GM18505 (cell line): ENCODE data around the gene NUP153.

Experiments used
- ATAC-seq: cut with Tn5 transposase; IDR thresholded peaks from one replicate; pipeline ENCODE4 v1.9.1; 2021; ENCODE audit not compliant: unreplicated experiment
- POLR2A ChIP-seq: IDR thresholded peaks from 4 replicates; pipeline ENCODE4 v1.6.1; 2011; ENCODE audit warnings: borderline replicate concordance; ENCODE audit not compliant: insufficient read depth, insufficient read length; ENCODE audit errors: extremely low read depth

NUP153 gene

DNA sequence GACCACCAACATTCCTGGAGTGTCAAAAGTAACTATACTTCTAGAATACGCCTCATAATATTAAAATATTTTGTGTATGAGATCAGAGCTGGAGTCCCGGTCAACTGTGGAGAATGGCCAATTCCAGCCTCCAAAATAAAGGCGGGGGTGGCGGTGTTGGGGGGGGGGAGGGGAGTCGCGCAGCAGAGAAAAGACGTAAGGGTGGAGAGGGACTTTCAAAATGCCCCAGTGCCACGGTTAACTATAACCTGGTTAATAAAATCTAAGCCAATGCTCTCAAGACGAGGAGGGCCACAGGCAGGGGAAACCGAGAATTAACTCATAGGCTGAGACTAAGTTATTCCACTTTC lies 1.3 kb downstream of the NUP153 start:
- TF ChIP-seq POLR2A, result no peak

DNA sequence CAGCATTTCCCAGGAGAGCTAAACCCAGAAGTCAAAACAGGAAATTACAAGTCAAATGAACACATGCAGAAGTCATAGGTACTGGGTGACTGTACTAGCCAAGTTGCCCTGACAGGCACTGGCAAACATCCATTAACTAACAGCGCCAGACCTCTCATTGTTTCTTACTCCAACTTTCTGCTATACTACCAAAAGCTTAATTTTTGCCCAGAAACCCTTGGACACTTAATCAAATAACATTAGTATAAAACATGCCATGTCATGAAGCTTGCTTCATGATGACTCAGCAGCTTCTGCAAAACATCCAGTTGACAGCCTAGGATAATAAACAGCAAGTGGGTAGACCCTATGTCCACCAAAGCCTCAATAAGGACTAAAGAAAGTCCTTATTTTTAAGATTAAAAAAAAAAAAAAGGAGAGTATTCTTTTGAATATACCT lies 3.5 kb downstream of the NUP153 start:
- ATAC-seq, result no peak
- no peak for TF ChIP-seq POLR2A

More for the DNA sequence above, 1.3 kb downstream of the NUP153 start:
- ATAC-seq, result no peak

DNA sequence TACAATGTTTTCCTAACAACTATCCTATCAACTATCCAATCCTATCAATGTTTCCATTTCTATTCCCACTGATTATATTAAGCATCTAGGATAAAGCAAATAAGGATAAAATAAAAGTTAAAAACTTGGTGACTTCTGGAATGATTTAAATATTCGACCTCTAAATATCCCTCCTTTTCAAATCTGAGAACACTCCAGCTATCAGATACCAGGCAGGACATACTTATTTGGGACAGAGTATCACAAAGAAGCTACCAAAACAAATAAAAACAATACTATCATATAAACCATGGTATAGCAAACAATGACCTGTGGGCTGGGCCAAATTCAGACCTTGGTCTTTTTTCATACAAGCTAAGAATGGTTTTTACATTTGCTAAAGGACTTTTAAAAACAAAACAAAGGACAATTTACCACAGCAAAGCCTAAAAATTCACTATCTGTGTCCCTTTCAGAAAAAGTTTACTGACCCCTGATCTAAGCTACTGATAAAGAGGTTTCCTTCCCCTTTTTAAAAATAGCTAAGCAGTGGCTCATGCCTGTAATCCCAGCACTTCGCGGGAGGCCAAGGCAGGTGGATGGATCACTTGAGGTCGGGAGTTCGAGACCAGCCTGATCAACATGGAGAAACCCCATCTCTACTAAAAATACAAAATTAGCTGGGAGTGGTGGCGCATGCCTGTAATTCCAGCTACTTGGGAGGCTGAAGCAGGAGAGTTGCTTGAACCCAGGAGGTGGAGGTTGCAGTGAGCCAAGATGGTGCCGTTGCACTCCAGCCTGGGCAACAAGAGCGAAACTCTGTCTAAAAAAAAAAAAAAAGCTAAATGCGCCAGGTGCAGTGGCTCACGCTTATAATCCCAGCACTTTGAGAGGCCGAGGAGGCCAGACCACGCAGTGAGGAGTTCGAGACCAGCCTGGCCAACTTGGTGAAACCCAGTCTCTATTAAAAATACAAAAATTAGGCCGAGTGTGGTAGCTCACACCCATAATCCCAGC lies 6.0 kb downstream of the NUP153 start:
- TF ChIP-seq POLR2A, result no peak
- ATAC-seq, result no peak

DNA sequence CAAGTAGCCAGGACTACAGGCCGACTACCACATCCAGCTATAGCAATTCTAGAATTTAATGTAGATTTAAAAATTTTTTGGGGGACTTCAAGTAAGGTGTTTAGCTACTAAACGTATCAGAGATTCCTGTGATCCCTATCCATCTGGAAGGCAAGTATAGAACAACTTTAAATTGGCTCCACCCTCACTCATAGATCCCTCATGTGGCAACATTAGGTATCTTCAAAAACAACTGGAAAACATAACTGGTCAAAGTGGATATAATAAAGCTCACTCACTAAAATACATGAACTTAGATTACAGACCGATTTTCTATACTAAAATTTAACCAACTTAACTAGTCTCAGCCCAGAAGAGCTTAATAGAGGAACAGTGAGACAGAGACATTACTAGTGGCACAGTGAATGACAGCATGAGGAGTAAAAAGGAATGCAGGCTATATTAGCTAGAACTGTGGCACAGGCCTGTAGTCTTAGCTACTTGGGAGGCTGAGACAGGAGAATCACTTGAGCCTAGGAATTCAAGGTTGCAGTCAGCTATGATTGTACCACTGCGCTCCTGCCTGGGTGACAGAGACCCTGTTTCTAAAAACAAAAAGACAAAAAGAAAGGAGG lies 14.7 kb downstream of the NUP153 start:
- ATAC-seq, result no peak
- no peak for TF ChIP-seq POLR2A

DNA sequence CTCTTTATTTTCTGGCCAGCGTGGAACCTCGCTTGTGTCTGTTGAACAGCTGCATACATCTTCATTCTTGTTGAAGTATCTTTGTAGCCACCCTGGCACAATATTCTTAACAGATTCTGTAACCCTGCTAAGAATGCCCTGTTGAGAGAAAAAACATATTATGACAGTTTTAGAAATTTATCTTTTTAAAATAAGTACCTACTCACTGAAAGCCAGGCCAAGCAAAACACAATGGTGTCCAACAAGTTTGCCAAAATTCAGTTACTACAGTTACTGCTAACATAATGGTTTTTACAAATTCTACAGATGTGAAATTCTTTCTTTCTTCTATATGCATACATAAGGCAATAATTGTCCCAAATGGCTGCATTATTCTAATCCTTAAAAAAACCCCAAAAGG lies 18.2 kb downstream of the NUP153 start:
- TF ChIP-seq POLR2A, result no peak
- ATAC-seq, result no peak

DNA sequence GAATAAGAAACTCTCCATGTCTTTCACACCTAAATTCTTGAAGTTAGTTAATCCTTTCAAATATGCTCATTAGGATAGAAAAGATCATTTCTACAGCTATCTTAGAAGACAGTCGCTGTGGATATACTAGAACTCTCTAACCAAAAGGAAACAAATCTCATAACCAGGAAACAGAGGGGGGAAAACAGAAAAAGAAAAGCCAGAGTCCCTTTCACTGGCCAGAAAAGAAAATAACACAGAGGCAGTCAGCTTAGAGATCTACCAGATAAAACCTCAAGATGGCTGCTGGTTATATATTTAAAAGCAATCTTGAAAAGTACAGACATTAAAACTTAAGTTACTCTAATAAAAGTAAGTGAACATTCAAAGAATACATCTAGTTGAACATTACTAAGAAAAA lies 19.6 kb downstream of the NUP153 start:
- no peak for ATAC-seq
- no peak for TF ChIP-seq POLR2A

DNA sequence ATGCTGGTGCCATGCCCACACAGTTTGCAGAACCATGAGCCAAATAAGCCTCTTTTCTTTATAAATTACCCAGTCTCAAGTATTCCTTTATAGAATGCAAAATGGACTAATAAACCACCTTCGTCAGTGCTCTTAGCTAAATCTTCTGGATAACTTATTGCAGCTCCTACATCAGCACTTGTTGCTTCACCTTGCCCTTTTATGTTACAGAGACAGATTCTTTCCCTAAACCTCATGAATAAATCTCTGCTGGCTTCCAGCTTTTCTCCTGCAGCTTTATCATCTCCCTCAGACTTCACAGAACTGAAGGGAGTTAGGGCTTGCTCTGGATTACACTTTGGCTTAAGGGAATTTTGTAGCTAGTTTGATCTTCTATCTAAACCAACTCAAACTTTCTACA lies 22.6 kb downstream of the NUP153 start:
- ATAC-seq, result no peak
- no peak for TF ChIP-seq POLR2A

DNA sequence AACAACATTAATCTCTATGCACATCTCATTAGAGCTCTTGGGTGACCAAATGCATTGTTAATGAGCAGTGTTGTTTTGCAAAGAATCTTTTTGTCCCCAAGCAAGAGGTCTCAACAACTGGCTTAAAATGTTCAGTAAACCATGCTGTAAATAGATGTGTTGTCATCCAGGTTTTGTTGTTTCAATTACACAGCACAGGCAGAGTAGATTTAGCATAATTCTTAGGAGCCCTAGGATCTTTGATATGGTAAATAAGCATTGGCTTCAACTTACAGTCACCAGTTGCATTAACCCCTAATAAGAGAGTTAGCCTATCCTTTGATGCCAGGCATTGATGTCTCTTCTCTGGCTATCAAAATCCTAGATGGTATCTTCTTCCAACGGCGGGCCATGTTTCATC lies 23.3 kb downstream of the NUP153 start:
- no peak for TF ChIP-seq POLR2A
- ATAC-seq, result no peak

DNA sequence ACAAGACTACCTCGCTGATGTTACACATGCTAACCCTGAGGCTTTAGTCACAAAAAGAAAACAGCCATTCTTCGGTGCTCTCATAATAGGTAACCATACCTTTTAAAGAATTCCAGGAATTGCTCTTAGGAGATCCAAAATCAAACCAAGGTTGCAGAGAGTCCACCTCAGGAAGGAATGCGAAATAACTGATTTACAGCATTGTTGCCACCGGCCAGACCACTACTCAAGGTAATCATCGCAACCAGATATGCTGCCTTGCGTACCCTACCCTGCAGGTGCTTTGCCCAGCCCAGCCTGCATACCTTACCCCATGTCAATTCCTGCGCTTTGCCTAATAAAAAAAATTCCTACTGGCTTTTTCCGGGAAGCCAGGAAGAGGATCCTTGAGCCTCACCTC lies 27.0 kb downstream of the NUP153 start:
- no peak for ATAC-seq
- TF ChIP-seq POLR2A, result no peak

DNA sequence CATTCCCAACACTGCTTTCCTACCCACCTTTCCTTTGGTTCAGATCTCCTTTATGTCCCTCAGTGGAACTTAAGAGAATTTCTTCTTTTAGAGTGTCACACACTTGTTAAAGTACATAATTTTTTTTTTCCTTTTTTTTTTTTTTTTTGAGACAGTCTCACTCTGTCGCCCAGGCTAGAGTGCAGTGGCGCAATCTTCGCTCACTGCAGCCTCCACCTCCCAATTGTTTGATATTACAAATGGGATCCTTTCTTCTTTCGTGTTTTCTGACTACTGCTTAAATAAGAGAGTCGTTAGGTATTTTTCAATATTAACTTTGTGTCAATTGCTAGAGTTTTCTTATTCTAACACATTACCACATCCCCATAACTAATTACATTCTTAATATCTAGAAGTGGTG lies 29.1 kb downstream of the NUP153 start:
- no peak for TF ChIP-seq POLR2A
- ATAC-seq, result no peak

DNA sequence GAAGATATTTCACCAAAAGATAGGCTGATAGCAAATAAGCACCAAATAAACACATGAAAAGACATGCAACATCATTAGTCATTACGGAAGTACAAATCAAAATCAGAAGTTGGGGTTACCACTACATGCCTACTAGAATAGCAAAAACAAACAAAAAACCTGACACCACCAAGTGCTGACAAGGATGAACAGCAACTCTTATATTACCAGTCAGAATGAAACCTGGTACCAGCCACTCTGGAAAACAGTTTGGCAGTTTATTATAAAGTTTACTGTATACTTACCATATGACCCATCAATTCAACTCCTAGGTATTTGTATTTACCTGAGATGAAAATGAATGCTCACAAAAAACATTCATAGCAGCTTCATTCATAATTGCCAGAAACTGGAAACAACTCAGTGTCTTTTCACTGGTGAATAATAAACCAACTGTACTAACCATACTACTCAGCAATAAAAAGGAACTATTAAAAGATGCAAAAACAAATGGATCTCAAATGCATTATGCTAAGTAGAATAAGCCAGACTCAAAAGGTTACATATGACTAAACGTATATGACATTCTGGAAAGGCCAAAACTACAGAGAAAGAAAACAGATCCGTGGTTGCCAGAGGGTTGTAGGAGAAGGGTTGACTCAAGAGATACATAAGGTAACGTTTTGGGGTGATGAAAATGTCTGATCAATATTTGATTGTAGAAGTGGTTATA lies 33.0 kb downstream of the NUP153 start:
- ATAC-seq, result no peak

DNA sequence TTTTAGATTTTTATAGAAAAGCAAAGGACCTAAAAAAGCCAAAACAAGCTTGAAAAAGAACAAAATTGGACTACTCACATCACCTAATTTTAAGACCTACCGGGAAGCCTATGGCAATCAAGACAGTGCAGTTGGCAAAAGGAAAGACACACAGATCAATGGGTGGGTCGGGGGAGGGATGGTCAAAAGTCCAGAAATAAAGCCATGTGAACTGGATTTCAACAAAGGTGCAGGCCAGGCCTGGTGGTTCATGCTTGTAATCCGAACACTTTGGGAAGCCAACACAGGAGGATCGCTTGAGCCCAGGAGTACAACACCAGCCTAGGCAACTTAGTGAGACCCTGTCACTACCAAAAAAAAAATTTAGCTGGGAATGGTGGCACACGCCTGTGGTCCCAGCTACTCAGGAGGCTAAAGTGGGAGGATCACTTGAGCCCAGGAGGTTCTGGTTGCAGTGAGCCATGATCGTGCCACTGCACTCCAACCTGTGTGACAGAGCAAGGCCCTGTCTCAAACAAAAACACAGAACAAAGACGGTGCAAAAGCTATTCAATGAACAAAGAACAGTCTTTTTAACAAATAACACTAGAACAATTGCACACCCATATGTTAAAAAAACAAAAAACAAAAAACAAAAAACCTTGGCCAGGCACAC lies 34.5 kb downstream of the NUP153 start:
- ATAC-seq, result no peak
- TF ChIP-seq POLR2A, result no peak

More for the DNA sequence above, 33.0 kb downstream of the NUP153 start:
- no peak for TF ChIP-seq POLR2A

DNA sequence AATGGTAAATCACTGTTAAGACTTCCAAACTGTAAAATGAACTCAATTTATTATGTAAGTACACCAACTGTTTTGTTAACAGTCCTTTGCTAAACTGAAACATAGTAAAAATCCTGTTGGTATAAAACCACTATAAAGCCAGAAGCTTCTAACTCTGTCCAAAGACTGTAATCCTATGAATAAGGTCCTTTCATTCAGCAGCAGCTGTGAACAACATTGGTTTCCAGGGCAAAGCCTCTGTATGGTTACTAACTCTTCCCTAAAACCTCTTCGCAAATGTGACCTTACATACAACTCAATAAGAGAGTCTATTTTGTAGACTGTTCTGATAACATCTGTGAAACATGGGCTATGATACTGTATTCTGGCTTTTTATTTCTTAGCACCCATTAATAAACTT lies 40.1 kb downstream of the NUP153 start:
- no peak for ATAC-seq
- TF ChIP-seq POLR2A, result no peak

DNA sequence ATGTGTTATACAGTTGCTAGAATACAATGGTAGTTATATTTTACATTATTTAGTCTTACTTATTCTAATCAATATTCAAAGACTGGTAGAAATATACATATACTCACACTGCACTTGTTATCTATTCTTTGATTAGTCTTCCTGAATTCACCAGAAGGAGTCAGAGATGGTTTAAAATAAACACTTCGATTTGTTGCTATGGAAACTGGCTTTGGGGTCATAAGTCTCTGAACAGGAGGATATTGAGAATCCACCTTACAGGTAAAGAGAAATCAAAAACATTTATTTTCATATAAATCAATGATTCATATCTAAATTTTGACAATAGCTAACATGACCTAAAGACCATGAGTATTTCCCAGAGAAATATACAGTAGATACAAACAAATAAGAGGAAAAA lies 41.6 kb downstream of the NUP153 start:
- no peak for TF ChIP-seq POLR2A

DNA sequence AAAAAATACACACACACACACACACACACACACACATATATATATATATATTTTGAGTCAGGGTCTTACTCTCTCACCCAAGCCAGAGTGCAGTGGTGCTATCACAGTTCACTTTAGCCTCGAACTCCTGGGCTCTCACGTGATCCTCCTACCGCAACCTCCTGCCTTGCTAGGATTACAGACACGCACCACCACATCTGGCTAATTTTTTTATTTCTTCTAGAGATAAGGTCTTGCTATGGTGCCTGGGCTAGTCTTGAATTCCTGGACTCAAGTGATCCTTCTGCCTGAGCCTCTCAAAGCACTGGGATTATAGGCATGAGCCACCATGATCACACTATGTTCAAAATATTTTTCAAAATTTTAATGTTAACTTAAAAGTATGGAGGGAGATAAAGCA lies 43.5 kb downstream of the NUP153 start:
- ATAC-seq, result no peak
- TF ChIP-seq POLR2A, result no peak

More for the DNA sequence above, 41.6 kb downstream of the NUP153 start:
- ATAC-seq, result no peak
